GM18870 (cell line): ENCODE results near the gene SGO2.
A peak's percentile ranks its signal among the peaks of the same experiment; 100 is the strongest.

Experiments
- ATAC-seq: cut with Tn5 transposase; IDR thresholded peaks from one replicate; pipeline ENCODE4 v1.9.1; 2021; ENCODE audit warnings: moderate library complexity; ENCODE audit not compliant: unreplicated experiment

The SGO2 gene

DNA sequence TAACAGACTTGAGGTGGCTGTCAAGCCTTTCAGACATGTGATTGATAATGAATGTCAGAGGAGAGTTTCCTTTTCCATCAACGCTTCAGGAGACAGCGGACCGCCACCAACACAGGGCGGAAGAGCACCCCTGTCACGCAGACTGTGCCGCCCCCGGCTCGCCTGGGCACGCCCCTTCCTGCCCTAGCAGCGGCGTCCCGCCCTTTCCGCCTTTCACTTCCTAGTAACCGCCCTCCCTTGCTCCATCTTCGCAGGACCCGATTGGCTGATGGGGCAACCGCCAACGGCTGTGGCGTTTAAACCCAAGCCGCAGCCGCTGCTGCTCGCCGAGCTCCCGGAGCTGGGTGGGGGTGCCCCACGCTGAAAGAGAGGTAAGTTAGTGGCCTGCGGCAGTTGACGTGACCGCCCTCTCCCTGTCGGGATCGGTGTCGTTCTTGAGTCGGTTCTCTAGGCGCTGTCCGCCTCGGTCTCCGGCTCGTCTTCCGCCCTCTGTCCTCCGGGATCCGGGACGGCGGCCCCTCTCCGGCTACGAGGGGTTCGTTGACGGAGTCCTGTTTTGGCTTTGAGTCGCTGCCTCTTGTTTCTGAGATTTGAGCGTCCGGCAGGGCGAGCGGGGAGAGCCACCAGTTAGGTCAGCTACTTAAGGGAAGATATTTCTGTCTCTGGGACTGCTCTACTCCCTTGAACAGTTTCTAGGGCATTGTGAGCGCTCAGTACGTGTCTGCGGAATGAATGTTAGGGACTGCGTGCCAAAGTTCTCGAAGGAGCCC is at the start of gene SGO2:
SGO2 (plus strand) TSS at position 326 of the 770 bp plus-strand sequence. CDS start 6,769 bp downstream, outside the sequence.
- ATAC-seq = peak; percentile 99

- no peak for ATAC-seq
These were observed 49.2 kb upstream of the SGO2 start for GRCh38 chr2:200476836-200477235.

DNA sequence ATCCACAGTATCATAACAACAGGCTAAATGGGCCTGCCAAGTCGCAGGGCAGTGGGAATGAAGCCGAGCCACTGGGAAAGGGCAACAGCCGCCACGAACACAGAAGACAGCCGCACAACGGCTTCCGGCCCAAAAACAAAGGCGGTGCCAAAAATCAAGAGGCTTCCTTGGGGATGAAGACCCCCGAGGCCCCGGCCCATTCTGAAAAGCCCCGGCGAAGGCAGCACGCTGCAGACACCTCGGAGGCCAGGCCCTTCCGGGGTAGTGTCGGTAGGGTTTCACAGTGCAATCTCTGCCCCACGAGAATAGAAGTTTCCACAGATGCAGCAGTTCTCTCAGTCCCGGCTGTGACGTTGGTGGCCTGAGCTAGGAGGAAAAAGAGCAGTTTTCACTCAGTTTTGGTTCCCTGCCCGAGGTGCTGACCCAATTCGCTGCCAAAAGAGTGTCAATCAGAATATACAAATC is 48.3 kb upstream of the SGO2 start:
- ATAC-seq = no peak

DNA sequence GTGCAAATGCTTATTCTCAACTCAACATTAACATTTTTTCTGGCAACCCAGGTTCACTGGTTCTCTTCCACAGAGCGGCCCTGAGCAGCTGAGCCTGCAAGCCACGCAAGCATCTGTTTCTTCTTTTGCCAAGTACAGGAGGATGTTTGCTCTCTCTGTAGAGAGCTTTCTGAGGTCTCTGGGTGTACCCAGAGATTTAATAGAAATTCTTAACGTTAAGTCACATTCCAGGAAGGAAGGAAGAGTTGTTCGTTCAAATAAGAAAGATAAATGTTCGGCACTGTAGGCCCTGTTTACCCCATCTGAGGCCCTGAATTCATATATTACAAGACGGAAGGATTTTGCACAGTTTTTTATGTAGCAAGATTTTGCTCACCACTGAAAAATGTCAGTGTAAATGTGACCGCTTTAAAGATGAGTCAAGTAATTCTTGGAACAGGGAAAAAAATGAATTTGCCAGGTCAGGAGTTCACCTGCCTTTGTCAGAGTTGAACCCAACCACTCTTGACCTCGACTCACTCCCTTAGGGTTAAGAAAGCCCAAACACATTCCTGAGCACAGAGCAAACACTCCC is 46.2 kb upstream of the SGO2 start:
- no peak for ATAC-seq

- peak; percentile 77 for ATAC-seq
These were observed 43.8 kb upstream of the SGO2 start for GRCh38 chr2:200482194-200482593.

DNA sequence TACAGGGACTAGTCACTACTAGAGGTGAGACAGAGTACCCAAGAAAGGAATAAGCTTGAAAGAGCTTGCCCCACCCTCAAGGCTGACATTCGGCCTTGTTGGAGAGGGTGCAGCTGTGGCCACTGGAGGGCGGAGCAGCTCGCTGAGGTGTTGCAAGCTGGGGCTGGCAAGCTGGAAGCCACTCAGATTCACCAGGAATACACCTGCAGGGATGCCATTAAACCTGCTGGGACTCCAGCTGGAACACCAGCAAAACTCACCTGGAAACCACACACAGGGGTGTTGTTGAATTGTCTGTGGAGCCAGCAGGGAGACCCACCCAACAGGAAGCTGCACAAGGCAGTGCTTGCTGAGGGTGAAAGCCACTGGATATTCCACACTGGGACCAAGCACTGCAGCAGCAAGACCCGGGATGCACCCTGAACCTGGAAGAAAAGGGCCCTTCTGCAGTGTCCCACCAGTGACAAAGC is 42.2 kb upstream of the SGO2 start:
- ATAC-seq = no peak

GRCh38 chr2:200484934-200485333 is 41.1 kb upstream of the SGO2 start:
- no peak for ATAC-seq

GRCh38 chr2:200486529-200486928 is 39.5 kb upstream of the SGO2 start:
- ATAC-seq = no peak

GRCh38 chr2:200488169-200488568 is 37.8 kb upstream of the SGO2 start:
- ATAC-seq = no peak

- no peak for ATAC-seq
These were observed 36.0 kb upstream of the SGO2 start for GRCh38 chr2:200490001-200490400.

- ATAC-seq = no peak
These were observed 33.4 kb upstream of the SGO2 start for GRCh38 chr2:200492656-200493055.

DNA sequence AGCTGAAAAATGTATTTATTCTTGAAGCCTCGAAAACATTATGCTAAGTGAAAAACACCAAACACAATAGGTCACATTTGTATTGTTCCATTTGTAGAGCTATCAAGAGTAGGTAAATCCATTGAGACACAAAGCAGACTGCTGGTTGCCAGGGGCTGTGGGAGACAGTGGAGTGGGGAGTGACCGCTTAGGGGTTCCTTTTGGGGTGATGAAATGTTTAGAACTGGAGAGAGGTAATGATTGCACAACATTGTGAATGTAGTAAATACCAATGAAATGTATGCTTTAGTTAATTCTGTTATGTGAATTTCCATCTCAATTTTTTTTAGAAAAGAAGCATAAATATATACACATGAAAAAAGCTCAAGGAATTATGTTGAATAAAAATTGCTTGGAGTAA is 32.0 kb upstream of the SGO2 start:
- ATAC-seq = no peak

GRCh38 chr2:200496696-200497095 is 29.3 kb upstream of the SGO2 start:
- ATAC-seq = no peak

DNA sequence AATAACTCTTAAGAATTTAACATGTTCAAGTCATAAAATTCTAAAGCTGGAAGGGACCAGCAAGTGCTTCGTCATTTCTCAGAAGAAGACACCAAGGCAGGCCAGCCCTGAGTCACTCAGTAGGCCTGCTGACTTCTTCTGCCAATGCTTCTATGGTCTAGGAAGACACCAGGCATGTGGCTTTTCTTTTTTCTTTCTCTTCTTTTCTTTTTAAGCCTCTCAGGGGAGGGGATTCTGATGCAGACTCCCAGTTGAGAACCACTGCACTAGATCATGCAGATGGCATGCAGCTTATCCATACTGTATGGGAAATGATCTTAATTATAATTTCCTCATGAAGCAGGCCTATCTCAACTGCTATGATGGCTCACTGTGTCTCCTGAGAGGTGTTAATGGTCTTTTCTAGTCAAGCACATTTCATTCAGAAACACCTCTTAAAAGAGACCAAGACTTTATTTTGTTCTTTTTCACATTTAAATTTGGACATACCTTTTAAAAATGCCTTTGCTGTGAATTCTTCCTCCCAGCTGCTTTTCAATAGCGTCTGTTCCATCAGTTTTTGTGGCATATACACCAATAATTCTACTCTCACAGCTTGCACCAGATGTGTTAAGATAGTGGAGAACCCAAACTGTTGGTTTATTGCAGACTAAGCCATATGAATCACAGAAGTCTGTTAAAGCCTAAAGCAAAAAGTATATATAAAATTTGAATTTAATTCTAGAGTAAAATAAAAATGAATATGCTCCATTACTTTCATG is 27.4 kb upstream of the SGO2 start:
- ATAC-seq = no peak

DNA sequence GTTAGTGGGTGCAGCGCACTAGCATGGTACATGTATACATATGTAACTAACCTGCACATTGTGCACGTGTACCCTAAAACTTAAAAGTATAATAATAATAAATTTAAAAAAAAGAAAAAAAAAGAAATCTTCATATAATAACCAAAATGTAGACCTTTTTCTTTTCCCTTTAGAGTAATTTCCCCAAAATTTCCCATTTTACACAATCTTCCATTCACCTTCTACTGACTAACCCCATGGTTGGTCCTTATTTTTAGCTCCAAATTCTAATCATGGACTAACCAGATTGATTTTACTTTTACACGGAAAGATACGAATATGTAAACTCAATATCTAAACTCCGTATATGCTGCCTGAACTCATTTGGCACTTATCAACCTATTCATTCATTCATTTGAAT is 23.8 kb upstream of the SGO2 start:
- ATAC-seq = no peak

DNA sequence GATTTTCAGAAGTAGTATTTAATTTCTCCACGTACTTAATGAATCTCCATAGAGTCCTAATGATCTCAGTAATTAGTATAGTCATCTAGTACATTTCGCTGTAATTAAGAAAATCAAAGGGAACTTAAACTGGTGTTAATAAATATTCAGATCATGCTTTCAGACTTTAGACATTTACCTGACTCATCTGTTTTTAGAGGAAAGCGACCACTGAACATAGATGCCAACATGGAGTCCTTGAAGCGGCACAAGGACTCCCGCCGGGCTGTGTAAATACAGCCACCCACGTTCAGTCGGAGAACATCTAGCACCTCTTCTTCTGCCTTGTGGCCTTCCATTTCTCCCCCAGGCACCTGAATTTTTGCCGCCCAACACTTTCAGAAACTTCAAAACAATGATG is 19.3 kb upstream of the SGO2 start:
- no peak for ATAC-seq

DNA sequence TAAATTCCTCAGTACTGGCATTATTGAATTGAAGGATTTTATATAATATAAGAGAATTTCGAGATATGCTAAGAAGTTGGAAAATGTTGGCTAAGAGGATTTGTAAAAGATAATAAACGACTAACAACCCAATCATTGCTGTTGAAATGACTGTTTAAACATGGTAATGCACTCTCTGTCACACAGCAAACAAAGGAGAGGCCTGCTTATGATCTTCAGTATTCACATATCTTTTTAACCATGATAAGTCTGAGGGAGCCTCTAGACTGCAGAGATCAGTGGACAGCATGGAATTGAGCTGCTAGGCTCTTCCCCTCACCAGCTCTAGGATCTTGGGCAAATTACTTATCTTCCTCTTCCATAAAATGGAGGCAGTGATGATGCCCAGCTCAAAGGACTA is 18.8 kb upstream of the SGO2 start:
- no peak for ATAC-seq

DNA sequence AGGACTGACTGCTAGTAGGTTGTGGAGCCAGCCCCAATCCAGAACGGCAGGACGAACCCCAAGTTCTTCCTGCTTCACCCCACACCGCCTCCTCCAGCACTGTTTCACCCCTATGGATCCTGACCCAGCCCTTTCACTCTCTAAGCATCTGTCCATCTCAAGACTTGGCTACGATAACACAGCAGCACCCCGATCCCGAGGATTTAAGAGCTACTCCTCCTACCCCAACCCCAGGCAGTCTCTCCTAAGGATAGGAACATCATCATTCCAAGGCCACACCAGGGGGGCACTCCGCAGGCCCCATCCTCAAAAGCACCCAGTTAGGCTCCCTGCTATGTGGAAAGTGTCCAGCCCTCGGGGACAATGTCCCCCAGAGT is 16.8 kb upstream of the SGO2 start:
- ATAC-seq = peak; percentile 5

DNA sequence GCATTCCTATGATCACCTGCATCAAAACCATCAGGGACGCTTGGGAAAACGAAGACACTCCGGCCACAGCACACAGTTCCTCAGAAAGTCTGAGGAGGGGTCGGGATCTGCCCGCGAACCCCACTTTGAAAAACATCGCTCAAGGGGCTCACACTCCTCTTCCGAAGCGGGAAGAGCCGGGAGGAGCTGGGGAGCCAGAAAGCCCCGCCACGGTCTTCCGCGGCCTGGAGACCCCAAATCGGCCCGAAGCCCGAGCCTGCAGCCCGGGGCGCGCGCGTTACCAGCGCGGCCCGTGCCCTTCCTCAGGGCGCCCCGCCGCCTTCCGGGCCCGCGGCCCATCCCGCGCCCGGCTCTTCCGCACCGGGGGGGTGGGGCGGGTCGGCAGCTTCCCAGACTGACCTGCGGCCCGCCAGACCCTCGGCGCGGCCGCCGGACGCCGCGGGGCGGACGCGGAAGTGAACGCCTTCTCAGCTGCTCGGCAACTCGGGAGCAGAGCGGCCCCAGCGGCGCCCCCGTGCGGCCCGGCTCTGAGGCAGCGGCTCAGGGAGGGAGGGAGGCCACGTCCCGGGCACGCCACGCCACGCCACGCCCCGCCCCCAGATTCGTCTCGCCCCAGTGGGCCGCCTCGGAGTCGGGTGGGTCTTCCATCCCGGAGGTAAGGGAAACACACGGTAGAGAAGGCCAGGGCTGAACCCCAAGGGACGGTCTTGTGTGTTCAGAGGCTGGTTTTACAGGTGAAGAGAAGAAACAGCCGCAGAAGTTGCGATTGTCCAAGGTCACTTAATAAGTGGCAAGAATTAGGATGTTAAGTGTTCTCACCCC is 16.2 kb upstream of the SGO2 start, which contains the start of gene KCTD18:
KCTD18 (minus strand) TSS at position 457 of the 822 bp plus-strand sequence. CDS start 3,052 bp downstream, outside the sequence.
- ATAC-seq = peak; percentile 72

GRCh38 chr2:200515155-200515554 is 10.9 kb upstream of the SGO2 start:
- ATAC-seq = no peak

- ATAC-seq = no peak
These were observed 2.8 kb upstream of the SGO2 start for GRCh38 chr2:200523158-200523557.
